Cerebellar cortex (tissue), 1 donor: ENCODE measurements around the gene KRTAP5-7.
"Not testable (repeated sequence)": the region's sequence is repeated elsewhere in the genome, so short reads cannot be mapped to it uniquely, and the experiment has no call there.

Experiments used
- DNase-seq: peaks from one replicate; pipeline ENCODE4 v3.0.0-alpha.2; 2015; ENCODE audit warnings: low spot score

Gene KRTAP5-7

DNA sequence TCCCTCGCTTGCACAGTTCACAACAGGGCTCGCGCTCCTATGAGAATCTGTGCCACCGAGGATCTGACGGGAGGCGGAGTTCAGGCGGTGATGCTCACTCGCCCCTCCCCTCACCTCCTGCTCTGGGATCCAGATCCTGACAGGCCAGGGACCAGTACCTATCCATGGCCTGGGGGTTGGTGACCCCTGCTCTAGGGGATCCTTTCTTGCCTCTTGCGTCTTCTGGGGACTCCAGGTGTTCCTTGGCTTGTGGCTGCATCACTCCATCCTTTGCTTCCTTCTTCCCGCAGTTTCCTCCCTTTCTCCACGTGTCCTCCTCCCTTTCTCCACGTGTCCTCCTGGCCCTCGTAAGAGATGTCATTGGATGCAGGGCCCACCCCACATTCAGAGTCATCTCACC is 30.6 kb upstream of the KRTAP5-7 start:
- DNase-seq: no peak

DNA sequence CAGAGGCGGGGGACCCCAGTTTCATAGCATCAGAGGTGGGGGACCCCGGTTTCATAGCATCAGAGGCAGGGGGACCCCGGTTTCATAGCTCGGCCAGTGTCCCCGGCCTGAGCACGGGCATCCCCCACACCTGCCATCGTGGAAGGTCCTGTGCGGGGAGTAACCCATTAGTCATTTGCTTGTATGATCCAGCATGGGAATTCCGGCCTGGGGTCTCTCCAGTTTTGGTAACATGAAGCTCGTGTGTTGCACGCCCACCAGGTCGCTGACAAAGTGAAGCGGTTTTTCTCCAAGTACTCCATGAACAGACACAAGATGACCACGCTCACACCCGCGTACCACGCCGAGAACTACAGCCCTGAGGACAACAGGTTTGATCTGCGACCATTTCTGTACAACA is 29.0 kb upstream of the KRTAP5-7 start:
- no peak for DNase-seq

DNA sequence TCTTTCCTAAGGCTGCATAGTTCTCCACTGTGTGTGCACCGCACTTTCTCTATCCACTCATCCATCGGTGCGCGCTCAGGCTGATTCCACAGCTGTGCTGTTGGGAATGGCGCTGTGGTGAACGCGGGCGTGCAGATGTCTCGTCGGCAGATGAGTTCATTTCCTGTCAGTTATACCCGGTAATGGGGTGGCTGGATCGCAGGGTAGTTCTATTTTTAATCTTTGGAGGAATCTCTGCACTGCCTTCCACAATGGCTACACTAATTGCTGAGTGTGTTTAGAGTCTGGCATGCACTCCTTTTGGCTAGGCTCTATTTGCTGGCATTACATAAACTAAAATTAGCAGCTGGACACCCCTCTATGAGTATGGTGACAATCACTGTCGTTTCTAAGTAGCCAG is 27.9 kb upstream of the KRTAP5-7 start:
- DNase-seq: no peak

DNA sequence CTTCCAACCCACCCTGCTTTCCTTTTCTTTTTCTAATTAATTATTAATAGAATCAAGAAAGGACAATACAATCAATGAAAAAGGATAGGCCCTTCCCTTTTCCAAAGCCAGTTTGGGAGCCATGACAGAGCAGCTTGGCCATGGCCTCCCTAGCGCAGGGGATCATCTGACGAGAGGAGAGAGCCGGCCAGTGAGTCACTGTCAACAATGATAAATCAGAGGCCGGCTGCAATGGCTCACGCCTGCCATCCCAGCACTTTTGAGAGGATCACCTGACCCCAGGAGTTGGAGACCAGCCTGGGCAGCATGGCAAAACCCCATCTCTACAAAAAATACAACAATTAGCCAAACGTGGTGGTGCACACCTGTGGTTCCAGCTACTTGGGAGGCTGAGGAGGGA is 27.5 kb upstream of the KRTAP5-7 start:
- DNase-seq: no peak

DNA sequence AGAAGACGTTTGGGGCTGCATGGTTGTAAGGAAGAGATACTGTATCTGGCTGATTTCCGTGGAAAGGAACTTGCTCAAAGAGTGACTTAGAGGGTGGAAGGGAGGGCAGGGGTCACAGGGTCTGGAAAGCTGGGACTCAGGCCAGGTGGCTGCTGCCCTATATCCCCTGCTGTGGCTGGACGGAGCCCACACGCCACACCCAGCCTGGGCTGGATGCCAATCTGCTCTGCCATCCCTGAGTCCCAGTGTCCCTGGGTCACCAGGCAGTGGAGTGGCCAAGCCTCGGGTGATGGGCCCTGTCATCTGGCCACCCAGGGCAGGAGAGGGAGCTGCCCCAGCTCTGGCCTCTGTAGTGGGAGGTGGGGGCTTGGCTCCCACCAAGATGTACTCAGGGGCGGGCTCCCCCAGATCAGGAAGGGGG is 26.5 kb upstream of the KRTAP5-7 start:
- DNase-seq: peak; percentile 0

DNA sequence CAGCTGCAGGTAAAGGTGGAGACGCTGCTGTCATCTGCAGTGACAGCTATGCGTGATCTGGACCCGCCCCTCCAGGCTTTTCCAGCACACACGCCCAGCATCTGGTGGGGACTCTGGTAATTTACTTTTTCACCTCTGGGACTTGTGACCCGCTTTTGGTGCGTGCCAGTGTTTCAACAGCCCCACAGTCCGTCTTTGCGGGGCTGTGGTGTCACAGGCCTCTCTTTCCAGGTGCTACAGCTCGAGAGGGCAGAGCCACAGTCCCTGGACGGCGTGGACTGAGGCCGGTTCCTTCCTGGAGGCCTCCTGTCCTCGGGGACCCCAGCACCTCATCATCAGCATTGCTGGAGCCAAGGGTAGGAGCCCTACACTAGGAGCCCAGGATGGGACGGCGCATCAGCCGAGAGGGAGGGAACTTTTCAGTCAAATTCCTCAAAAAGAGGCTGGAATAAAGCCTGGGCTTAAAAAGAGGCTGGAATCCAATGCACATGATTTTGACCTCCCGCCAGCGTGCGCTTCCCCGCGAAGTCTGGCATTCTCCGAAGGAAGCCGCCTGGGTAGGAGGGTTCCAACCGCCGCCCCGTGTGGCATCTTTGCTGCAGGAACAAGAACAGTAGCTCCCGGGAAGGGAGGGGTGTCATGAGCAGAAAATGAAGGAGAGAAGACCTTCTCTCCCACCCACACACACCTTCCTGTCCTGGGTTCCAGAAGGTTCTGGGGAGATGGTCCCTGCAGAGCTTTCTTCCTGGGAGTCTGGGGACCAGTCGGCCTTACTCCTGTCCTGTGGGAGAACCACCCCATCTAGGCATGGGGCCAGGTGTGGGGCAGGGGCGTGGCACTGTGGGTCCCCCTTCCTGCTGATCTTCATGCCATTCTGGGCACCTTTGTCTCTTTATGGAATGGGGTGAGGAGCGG is 25.7 kb upstream of the KRTAP5-7 start:
- no peak for DNase-seq

DNA sequence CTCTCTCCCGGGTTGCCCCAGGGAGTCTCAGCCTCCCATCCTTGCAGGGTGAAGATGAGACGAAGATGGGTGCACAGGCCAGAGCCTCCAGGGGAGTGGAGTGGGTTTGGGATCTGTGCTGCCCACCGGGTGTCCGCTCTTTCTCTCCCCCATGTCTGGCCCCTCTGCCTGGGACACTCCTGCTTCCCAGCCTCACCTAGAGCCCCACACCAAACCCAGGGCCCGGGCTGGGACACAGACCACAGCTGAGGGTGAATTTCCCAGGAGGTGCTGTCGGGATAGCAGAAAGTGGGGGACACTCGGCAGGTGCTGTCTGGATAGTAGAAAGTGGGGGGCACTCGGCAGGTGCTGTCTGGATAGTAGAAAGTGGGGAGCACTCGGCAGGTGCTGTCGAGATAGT is 25.0 kb upstream of the KRTAP5-7 start:
- no peak for DNase-seq

DNA sequence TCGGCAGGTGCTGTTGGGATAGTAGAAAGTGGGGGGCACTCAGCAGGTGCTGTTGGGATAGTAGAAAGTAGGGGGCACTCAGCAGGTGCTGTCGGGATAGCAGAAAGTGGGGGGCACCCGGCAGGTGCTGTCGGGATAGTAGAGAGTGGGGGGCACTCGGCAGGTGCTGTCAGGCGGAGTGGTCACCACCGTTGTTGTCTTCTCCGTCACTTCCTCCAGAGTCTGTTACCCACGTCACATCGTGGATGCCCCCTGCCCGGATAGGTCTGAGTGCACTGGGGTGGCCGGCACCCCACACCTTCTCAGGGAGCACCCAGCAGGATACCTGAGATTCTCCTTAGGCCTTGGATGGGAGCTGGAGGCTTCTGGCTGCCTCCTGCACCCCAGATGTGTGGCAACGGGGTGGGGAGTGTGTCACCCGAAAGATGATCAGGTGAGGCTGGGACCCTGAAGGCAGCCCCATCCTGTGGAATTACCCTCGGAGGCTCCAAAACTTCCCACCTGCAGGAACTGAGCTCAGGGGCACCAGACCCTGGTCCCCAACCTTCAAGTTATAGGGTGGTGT is 24.1 kb upstream of the KRTAP5-7 start:
- DNase-seq: no peak

DNA sequence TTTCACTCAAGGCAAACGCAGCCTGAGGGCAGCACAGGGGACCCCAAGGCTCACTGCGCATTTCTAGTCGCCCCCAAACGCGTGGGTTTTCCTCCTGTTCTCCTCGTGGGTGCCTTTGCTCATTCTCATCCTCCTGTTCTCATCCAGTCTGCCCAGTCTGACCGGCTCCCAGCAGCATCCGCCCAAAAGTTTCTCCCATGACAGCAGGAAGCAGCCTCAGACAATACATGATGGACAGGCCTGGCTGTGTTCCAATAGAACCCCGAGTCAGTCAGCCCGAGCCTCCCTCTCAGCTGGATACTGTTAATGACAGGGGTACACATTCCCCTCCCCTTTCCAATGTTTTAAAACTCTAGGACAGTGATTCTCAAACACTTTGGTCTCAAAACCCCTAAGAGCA is 22.5 kb upstream of the KRTAP5-7 start:
- DNase-seq: no peak

DNA sequence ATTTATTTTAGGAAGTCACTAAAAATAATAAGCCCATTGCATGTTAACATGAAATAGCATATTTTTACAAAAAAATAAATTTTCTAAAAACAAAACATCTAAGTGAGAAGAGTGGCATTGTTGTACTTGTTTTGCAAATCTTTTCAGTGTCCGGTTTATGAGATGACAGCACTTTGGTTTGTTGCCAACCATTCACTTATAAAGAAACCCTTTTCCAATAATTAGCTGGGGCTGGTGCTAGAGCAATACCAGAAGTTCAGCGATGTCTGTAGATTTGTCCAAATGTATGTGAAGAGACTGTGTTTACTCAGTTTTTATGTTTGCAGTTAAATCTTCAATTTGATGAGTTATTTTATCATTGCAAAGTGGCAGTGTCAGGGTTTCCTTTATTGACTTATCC is 22.1 kb upstream of the KRTAP5-7 start:
- no peak for DNase-seq

DNA sequence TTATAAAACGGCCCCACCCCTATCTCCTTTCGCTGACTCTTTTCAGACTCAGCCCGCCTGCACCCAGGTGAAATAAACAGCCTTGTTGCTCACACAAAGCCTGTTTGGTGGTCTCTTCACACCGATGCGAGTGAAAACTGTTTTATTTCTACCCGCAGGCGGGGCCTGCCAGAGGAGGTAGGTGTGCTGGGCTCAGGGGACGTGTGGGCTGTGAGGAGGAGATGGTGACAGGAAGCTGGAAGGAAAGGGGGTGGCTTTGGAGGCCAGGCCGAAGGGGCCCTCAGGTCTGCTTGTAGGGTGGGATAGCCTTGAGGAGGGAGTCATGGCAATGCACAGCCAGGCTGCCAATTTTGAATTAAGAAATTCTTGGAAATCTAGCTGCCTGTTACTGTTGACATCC is 21.3 kb upstream of the KRTAP5-7 start:
- DNase-seq: no peak

DNA sequence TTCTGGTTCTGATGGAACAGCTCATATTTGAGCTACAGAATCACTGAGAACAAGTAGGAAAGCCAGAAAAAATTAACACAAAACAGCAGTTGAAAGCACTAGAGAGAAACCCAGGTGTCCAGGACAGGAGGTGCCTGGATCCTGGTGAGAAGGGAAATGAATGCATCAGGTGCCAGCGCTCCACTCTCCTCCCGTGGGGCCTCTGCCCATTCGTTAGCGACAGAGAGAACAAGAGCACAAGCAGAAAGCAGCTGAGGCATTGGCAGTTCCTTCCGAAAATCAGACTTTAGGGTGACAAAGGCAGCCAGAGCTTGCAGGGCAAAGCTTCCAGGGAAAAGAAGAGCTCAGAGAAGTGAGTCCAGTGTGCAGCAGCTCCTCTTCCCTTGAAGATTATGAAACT is 20.0 kb upstream of the KRTAP5-7 start:
- DNase-seq: no peak

DNA sequence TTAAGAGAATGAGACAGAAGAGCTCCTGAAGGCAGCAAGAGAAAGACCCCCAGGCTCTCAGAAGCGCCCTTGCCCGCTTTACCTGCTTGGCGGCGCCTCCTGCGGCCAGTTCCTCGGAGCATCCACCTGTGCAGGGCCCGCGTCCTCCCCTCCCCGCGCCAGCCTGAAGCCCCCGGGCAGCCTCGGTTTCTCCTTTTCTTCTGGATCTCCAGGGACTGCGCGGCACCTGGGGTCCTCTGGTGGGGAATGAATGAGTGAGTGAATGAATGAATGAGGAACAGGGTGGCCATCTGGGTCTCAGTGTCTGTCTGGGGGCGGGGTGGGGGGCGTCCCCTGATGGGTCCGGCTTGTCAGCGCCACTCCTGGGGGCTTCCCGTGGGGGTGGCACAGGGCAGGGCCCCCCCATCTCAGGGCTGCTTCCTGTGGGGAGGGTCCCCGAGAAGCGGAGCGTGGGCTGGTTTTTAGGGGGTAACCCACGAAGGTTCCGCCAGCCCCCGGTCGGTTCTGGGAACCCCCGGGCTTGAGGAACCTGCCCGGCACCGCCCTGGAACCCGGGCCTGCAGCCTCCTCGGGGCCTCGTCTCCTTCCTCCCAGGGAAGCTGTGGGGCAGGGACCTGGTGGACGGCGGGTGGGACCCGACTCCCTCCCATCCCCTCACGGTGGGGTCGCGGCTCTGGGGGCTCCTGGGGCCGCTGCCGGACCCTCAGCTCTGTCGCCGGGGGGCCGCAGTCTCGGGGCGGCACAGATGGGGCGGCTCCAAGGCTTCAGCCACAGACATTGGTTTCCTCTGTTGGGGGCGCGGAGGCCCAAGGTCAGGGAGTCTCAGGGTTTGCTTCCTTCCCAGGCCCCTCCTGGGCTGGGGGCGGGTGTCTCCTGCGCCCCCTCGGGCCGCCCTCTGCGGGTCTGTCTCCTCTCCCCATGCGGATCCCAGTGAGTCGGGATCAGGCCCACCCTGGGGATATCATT is 8.3 kb upstream of the KRTAP5-7 start:
- DNase-seq: no peak

DNA sequence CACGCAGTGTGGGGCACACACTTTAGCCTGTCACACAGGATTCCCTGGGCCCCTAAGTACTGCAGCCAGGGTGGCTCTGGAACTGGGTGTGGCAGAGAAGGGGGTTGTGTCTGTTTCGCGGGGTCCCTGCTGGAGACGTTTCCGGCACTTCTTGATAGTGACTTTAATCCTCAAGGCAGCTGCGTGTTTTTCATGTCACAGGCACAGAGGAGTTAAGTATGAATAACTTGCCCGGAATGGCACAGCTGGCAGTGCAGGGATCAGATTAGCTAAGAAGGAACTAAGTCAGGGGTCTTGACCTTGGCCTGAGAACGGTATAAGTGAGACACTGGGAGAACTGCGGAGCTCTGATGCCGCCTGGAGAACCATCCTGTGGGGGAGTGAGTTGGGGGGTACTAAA is 7.5 kb upstream of the KRTAP5-7 start:
- no peak for DNase-seq

DNA sequence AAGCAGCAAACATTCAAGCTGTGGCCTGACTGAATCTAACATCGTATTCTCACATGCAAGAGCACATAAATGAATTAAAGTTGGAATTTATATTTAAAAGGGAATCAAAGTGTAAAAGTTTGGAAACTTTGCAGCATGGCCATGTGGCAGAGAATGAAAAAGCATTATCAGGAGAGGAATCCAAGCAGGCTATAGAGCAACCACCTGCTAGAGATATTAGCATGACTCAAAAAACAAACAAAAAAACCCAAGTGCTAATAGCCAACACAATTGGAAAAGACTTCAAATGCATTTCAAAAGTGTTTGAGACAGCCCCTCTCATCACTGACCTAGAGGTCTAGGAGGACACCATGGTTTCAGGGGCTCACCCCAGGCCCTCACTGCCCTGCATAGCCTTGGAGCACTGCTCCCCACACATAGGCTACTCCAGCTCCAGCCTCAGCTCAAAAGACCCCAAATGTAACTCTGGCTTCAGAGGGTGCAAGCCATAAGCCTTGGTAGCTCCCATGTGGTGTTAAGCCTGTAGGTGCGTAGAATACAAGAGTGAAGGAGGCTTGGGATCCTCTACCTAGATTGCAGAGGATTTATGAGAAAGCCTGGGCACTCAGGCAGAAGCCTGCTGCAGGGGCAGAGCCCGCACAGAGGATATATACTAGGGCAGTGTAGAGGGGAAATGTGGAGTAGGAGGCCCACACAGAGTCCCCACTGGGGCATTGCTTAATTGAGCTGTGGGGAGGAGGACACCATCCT is 1.7 kb upstream of the KRTAP5-7 start:
- DNase-seq: no peak

DNA sequence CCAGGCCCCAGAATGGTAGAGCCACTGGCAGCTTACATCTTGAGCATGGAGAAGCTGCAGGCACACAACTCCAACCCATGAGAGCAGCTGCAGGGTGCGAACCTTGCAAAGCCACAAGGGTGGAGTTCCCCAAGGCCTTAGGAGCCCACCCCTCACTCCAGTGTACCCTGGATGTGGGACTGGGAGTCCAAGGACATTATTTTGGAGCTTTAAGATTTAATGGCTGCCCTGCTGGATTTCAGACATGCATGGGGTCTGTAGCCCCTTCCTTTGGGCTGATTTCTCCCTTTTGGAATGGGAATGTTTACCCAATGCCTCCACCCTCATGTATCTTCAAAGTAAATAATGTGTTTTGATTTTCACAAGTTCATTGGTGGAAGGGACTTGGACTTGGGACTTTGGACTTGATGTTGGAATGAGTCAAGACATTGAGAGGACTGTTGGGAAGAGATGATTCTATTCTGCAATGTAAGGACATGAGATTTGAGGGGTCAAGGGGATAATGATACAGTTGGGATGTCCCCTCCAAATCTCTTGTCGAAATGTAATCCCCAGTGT is 1.1 kb upstream of the KRTAP5-7 start:
- no peak for DNase-seq

DNA sequence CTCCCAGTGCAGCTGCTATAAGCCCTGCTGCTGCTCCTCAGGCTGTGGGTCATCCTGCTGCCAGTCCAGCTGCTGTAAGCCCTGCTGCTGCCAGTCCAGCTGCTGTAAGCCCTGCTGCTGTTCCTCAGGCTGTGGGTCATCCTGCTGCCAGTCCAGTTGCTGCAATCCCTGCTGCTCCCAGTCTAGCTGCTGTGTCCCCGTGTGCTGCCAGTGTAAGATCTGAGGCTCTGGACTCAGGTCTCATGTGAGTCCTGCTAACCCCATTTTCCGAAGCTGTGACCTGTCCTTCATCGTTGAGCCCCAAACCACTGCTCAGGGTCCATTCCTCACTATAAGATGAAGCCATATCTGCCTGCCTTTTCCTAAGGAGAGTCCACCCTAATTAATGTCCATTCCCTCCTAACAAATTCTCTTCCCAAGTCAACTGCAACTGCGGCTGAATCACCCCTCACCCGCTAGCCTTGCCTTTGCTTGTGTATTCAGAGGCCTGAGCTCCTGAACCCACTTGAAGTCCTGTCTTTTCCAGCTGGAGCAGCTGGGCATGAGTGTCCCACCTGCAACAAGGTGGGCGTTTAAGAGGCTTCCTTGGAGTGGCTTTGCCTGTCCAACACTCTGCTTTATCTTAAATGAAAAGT is 626 bp downstream of the KRTAP5-7 start:
- no peak for DNase-seq

DNA sequence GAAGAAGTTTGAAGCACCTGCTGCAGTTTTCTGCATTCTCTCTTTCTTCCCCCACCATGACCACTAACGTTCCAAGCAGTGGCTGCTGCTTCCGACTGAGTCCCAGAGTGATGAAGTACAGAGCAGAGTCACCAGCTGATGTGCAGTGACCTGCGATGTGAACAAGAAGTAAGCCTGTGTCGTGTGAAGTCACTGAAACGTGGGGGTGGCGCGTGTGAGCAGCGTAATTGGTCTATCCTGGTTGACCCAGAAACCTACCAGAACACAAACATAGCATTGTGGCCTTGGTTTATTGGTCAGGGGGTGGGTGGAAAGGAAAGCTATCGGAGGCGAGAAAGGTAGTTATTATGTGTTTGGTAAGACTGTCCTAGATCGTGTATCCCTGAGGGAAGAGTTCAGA is 3.5 kb downstream of the KRTAP5-7 start:
- no peak for DNase-seq

DNA sequence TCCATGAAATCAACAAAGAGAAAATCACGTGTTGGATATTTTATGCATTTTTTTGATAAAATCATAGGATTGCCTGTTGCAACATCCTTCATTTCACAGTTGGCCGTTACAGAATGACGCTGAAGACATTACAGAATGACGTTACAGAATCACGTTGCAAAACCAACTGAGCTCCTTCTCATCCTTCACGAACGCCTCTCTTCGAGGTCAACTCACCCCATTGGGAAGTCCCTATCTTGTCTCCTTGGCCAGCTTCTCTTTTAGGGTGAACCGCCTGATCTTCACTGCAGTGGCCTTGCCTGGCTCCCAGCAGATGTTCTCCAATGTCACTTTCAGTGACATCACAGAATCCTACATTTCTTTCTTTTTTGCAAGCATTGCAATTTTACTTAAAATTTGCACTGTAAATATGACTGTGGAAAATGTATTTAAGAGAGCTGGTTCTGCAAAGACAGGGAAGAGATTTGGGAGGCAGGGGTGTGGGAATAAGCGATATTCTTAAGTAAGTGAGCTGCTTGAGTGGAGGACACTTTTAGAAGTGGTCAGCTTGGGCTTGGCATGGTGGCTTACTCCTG is 5.1 kb downstream of the KRTAP5-7 start:
- no peak for DNase-seq

DNA sequence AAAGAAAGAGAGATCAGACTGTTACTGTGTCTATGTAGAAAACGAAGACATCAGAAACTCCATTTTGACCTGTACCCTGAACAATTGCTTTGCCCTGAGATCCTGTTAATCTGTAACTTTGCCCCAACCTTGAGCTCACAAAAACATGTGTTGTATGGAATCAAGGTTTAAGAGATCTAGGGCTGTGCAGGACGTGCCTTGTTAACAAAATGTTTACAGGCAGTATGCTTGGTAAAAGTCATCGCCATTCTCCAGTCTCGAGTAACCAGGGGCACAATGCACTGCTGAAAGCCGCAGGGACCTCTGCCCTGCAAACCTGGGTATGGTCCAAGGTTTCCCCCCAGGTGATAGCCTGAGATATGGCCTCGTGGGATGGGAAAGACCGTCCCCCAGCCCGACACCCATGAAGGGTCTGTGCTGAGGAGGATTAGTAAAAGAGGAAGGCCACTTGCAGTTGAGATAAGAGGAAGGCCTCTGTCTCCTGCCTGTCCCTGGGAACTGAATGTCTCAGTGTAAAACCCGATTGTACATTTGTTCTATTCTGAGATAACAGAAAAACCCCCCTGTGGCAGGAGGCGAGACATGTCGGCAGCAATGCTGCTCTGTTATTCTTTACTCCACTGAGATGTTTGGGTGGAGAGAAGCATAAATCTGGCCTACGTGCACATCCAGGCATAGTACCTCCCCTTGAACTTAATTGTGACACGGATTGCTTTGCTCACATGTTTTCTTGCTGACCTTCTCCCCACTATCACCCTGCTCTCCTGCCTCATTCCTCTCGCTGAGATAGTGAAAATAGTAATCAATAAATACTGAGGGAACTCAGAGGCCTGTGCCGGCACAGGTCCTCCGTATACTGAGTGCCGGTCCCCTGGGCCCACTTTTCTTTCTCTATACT is 7.9 kb downstream of the KRTAP5-7 start:
- not testable (repeated sequence) for DNase-seq
